ENCODE results near the gene PSAPL1.

DNA sequence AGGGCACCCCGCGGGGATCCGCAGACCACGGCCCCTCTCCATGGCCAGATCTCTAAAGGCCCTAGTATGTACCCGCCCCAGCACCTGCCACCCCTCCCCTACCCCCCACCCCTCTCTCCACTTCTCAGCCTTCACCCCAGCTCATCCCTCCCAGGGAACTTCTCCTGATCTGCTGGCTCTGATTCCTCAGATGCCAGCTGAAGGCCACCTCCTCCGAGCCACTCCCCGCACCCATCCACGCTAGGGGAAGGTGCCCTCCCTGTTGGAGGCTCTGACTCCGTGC is 11.9 kb downstream of the PSAPL1 start:
- TF ChIP-seq CTCF (IDR thresholded peaks at IDR 0.05) (no peak), ATF1 (CRISPR knock-in tag; IDR thresholded peaks at IDR 0.05) (no peak), ZNF317 (CRISPR knock-in tag; IDR thresholded peaks at IDR 0.05; ENCODE audit: borderline replicate concordance, low read depth) (no peak), E2F1 (CRISPR knock-in tag; IDR thresholded peaks at IDR 0.05) (no peak), TCF7 (CRISPR knock-in tag; IDR thresholded peaks at IDR 0.05; ENCODE audit: low read depth) (no peak), E2F4 (CRISPR knock-in tag; IDR thresholded peaks at IDR 0.05; ENCODE audit: borderline replicate concordance, low read depth) (no peak), CREB1 (CRISPR knock-in tag; IDR thresholded peaks at IDR 0.05) (no peak), FOXK1 (CRISPR knock-in tag; IDR thresholded peaks at IDR 0.05) (no peak), FOXJ3 (CRISPR knock-in tag; IDR thresholded peaks at IDR 0.05; ENCODE audit: borderline replicate concordance) (no peak), ZNF396 (CRISPR knock-in tag; IDR thresholded peaks at IDR 0.05; ENCODE audit: borderline replicate concordance) (no peak)
